Thoracic aorta (tissue), 2 donors: ENCODE measurements around the gene ZBTB44. TPM values are rescaled to one million over a fixed set of nuclear protein-coding genes. Genes with fewer than 3 reads are reported as not detected.
"Not testable (repeated sequence)": the region's sequence is repeated elsewhere in the genome, so short reads cannot be mapped to it uniquely, and the experiment has no call there.

Experiments
- ATAC-seq: fragments of 150-250 bp; one replicate; pipeline ENCODE4 v1.8.0; 2017; ENCODE audit warnings: low read depth; ENCODE audit not compliant: insufficient number of reproducible peaks, low FRiP score
- DNase-seq: peaks from one replicate; pipeline ENCODE4 v3.0.0-alpha.2; 2020; ENCODE audit warnings: low spot score
- H3K27ac ChIP-seq, 2 donors: fragments of 200-600 bp; sonication (generic); 1 replicate in 1 of 2; 2 replicates in 1 of 2; pipeline ENCODE4 v1.5.1; 2016; ENCODE audit warnings: mild to moderate bottlenecking in 2 of 2, moderate library complexity in 2 of 2
- H3K27me3 ChIP-seq: fragments of 200-600 bp; sonication (generic); replicated peaks from 2 replicates; pipeline ENCODE4 v1.6.0; 2016; ENCODE audit warnings: mild to moderate bottlenecking; ENCODE audit not compliant: insufficient read depth
- H3K36me3 ChIP-seq: fragments of 200-600 bp; sonication (generic); one replicate; pipeline ENCODE4 v1.5.1; 2016
- H3K4me1 ChIP-seq, 2 donors: fragments of 200-600 bp; sonication (generic); 1 replicate in 1 of 2; 2 replicates in 1 of 2; pipeline versions ENCODE4 v1.5.1 to v1.6.0; 2016; ENCODE audit warnings: low read depth in 2 of 2, mild to moderate bottlenecking in 1 of 2; ENCODE audit not compliant: control insufficient read depth in 1 of 2
- H3K4me3 ChIP-seq: fragments of 200-600 bp; sonication (generic); 2 replicates; pipeline ENCODE4 v1.5.1; 2016; ENCODE audit warnings: mild to moderate bottlenecking
- H3K9me3 ChIP-seq: fragments of 200-600 bp; sonication (generic); 2 replicates; pipeline ENCODE4 v1.5.1; 2016
- total RNA-seq, 2 donors: library from RNA; depleted of rRNA; stranded (reverse); fragments of >200 nt; gene quantifications; one replicate each; pipeline versions ENCODE4 v1.1.0 to v1.2.3, GENCODE V29; 2016
- TF ChIP-seq, protein P1 (sequence below): fragments of 200-600 bp; sonication (generic); IDR thresholded peaks from one replicate; pipeline ENCODE4 v1.5.1; 2019; ENCODE audit warnings: antibody characterized with exemption

Gene ZBTB44
- total RNA-seq, 2 donors from 2014 or later = 38.0 to 48.7 TPM

DNA sequence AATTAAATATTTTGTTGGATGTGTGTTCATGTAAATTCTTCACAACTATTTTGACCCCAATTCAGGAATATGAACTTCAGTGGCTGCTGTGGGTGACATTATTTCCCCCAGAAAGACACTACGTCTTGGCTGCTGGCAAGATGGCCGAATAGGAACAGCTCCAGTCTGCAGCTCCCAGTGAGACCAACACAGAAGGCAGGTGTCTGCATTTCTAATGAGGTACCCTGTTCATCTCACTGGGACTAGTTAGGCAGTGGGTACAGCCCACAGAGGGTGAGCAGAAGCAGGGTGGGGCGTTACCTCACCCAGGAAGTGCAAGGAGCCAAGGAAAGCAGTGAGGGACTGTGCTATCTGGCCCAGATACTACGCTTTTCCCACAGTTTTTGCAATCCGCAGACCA is 65.3 kb downstream of the ZBTB44 start:
- no peak for ATAC-seq
- TF ChIP-seq, protein P1, sequence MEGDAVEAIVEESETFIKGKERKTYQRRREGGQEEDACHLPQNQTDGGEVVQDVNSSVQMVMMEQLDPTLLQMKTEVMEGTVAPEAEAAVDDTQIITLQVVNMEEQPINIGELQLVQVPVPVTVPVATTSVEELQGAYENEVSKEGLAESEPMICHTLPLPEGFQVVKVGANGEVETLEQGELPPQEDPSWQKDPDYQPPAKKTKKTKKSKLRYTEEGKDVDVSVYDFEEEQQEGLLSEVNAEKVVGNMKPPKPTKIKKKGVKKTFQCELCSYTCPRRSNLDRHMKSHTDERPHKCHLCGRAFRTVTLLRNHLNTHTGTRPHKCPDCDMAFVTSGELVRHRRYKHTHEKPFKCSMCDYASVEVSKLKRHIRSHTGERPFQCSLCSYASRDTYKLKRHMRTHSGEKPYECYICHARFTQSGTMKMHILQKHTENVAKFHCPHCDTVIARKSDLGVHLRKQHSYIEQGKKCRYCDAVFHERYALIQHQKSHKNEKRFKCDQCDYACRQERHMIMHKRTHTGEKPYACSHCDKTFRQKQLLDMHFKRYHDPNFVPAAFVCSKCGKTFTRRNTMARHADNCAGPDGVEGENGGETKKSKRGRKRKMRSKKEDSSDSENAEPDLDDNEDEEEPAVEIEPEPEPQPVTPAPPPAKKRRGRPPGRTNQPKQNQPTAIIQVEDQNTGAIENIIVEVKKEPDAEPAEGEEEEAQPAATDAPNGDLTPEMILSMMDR = no peak

DNA sequence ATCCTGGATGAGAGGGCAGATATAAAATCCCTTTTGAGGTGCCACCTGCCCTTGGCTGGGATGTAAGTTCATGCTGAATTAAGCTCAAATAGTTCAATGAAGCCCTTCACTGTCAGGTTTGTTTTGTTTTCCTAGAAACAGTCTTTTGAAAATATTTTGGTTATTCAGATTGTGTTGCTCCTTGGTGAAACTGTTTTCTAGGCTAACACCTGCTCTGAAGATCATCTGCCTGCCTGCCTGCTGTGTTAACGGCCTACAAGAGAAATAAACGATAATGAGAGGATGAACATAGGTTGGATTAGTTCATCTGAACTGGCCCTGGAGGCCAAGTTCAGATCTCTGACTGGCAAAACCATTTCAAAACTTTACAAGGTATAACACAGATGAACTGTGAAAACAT is 67.4 kb downstream of the ZBTB44 start:
- H3K4me3 ChIP-seq = no peak overlapping the region
- no peak overlapping the region for H3K27ac ChIP-seq
- H3K27me3 ChIP-seq = no peaks in the 10 kb centered on the region
- DNase-seq = no peak
- no peak for ATAC-seq
- H3K36me3 ChIP-seq = peaks cover 3% of the 10 kb centered on the region
- TF ChIP-seq, protein P1 = no peak
- peaks cover 7% of the 10 kb centered on the region for H3K9me3 ChIP-seq
- H3K4me1 ChIP-seq = peaks cover 0 to 18% of the 10 kb centered on the region in 2 donors

More for the DNA sequence above, 65.3 kb downstream of the ZBTB44 start:
- no peaks in the 10 kb centered on the region for H3K27me3 ChIP-seq
- H3K36me3 ChIP-seq = peaks cover 3% of the 10 kb centered on the region
- H3K27ac ChIP-seq = no peak overlapping the region
- H3K9me3 ChIP-seq = peaks cover 10% of the 10 kb centered on the region
- peaks cover 0 to 18% of the 10 kb centered on the region in 2 donors for H3K4me1 ChIP-seq
- DNase-seq = no peak
- H3K4me3 ChIP-seq = no peak overlapping the region

DNA sequence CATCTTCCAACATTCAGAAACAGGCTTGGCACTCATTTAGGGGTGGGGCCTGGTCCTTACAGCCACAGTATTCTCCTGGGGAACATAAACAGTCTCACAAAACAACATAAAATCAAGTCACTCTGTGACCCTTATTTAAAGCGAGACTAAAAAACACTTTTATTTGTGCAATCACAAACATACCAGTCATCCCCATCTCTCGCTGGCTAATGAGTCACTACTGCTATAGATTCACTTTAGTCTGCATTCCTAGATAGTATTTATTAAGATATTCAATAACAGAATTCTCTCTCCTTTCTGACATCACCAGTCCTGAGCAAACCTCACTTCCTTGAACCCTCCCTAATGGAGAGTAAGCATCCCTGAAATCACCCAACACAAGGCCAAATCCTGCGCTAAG is 68.0 kb downstream of the ZBTB44 start:
- Histone ChIP-seq H3K36me3 (peaks cover 1% of the 10 kb centered on the region), H3K27ac (no peak overlapping the region), H3K4me3 (no peak overlapping the region), H3K4me1 (peaks cover 0 to 18% of the 10 kb centered on the region in 2 donors), H3K27me3 (no peaks in the 10 kb centered on the region), H3K9me3 (peaks cover 1% of the 10 kb centered on the region)
- no peak for ATAC-seq
- no peak for DNase-seq
- TF ChIP-seq, protein P1 = no peak

DNA sequence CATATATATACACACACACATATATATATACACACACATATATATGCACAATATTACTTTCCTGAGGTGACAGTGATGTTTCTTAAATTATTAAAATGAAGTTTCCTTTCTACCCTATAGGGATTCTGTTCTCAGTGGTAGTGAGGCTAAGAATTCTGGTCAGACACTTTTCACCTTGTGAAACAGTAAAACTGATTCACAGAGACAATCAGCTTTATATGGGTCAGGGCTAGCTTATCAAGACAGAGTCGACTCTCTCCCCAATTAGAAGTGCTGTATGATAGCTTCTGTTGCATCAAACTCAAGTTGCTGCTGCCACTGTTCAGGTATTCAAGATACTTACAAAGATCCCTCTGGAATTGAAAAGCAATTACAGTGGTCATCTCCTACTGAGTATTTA is 68.4 kb downstream of the ZBTB44 start:
- no peak overlapping the region for H3K4me3 ChIP-seq
- DNase-seq (no peak), ATAC-seq (no peak)
- no peaks in the 10 kb centered on the region for H3K36me3 ChIP-seq
- TF ChIP-seq, protein P1 = no peak
- no peaks in the 10 kb centered on the region for H3K27me3 ChIP-seq
- peaks cover 0 to 18% of the 10 kb centered on the region in 2 donors for H3K4me1 ChIP-seq
- no peak overlapping the region for H3K27ac ChIP-seq
- no peaks in the 10 kb centered on the region for H3K9me3 ChIP-seq

DNA sequence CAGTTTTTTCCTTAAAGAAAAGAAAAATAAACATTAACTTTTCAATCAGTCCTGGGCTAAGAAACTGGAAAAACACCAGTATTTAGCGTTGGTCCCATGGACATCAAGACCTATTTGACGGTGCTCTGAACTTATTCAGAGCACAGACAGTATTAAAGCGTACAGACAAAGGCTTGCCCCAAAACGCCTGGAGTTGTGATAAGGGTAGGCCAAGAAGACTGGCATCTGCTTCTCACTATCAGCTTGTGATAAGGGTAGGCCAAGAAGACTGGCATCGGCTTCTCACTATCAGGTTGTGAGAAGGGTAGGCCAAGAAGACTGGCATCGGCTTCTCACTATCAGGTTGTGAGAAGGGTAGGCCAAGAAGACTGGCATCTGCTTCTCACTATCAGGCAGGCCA is 69.3 kb downstream of the ZBTB44 start:
- ATAC-seq, H3K4me3 ChIP-seq, H3K27me3 ChIP-seq, H3K27ac ChIP-seq, H3K36me3 ChIP-seq, DNase-seq, H3K9me3 ChIP-seq: not testable (repeated sequence)
- peaks cover 0 to 18% of the 10 kb centered on the region in 2 donors for H3K4me1 ChIP-seq

DNA sequence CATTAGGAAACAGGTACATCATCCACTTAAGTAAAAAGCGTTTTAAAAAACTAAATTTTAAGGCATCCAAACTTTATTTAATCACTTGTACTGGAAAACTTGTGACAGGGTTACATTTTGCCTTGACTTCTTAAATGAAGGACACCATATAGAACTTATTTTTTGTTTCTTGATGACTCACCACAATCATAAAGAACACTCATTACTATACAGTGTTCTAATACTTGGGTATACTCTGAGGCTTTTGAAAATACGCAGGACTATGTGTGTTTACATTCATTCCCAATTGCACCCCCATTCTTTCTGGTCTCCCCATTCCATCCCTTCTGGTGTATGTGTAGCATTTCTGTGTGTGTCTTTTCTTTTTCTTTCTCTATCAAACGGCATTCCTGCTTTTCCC is 69.9 kb downstream of the ZBTB44 start:
- H3K36me3 ChIP-seq = no peaks in the 10 kb centered on the region
- H3K9me3 ChIP-seq = no peaks in the 10 kb centered on the region
- peaks cover 0 to 15% of the 10 kb centered on the region in 2 donors for H3K4me1 ChIP-seq
- TF ChIP-seq, protein P1 = no peak
- no peak for DNase-seq
- H3K27me3 ChIP-seq = no peaks in the 10 kb centered on the region
- no peak overlapping the region for H3K27ac ChIP-seq
- ATAC-seq = no peak
- H3K4me3 ChIP-seq = no peak overlapping the region
